ENCODE results near the gene DNAH14. TPM values are rescaled to one million over a fixed set of nuclear protein-coding genes. Genes with fewer than 3 reads are reported as not detected.

The DNAH14 gene
- total and polyA plus RNA-seq, 2 experiments from 2014 or later, result 55.3 to 80.2 TPM

GRCh38 chr1:225253784-225254183 is 324.3 kb downstream of the DNAH14 start:
- H3K4me2 ChIP-seq, result no peak overlapping the region
- H3K27ac ChIP-seq (ENCODE audit: low read depth), result no peak overlapping the region
- no peaks in the 10 kb centered on the region for H3K36me3 Mint-ChIP-seq (ENCODE audit: low read depth)
- no peak overlapping the region for H3K27ac Mint-ChIP-seq
- no peaks in the 10 kb centered on the region for H3K9me3 Mint-ChIP-seq
- no peaks in the 10 kb centered on the region for H3K4me1 Mint-ChIP-seq
- ATAC-seq (no peak), DNase-seq (ENCODE audit: low spot score) (no peak)
- H3K9me2 ChIP-seq (ENCODE audit: insufficient read depth), result 0 out of 2 replicates have a peak, but pooled peaks cover 3% of the 10 kb centered on the region
- no peak overlapping the region for H3K4me3 ChIP-seq
- no peak overlapping the region for H3K4me3 Mint-ChIP-seq
- no peaks in the 10 kb centered on the region for H3K79me2 ChIP-seq (replicated peaks; ENCODE audit: insufficient read depth)
- H4K20me1 ChIP-seq (replicated peaks; ENCODE audit: insufficient read depth), result no peaks in the 10 kb centered on the region
- no peaks in the 10 kb centered on the region for H3K27me3 ChIP-seq (ENCODE audit: insufficient read depth)
- H3K36me3 ChIP-seq (ENCODE audit: insufficient read depth), result no peaks in the 10 kb centered on the region
- no peak for TF ChIP-seq EZH2phosphoT487 (IDR thresholded peaks at IDR 0.05; ENCODE audit: unreplicated experiment)
- TF ChIP-seq ZNF114 (CRISPR knock-in tag; IDR thresholded peaks at IDR 0.05), result no peak
- TF ChIP-seq EZH2 (IDR thresholded peaks at IDR 0.05; ENCODE audit: low read depth, unreplicated experiment), result no peak
- TF ChIP-seq NANOG (IDR thresholded peaks at IDR 0.05; ENCODE audit: borderline replicate concordance), result no peak
- no peak for TF ChIP-seq ZNF331 (CRISPR knock-in tag; IDR thresholded peaks at IDR 0.05; ENCODE audit: low read depth)
- TF ChIP-seq JUNB (IDR thresholded peaks at IDR 0.05; ENCODE audit: unreplicated experiment), result no peak
- no peak for TF ChIP-seq CTCF (conservative IDR thresholded peaks at IDR 0.05; ENCODE audit: low read depth in 2 of 2)
- TF ChIP-seq POLR2AphosphoS5 (IDR thresholded peaks at IDR 0.05; ENCODE audit: low read depth), result no peak
- no peak for TF ChIP-seq ETS1 (IDR thresholded peaks at IDR 0.05)
- TF ChIP-seq STAT1 (IDR thresholded peaks at IDR 0.05; ENCODE audit: unreplicated experiment), result no peak
- no peak for TF ChIP-seq REST (IDR thresholded peaks at IDR 0.05; ENCODE audit: unreplicated experiment)
- no peak for TF ChIP-seq ZNF462 (CRISPR knock-in tag; IDR thresholded peaks at IDR 0.05)
- TF ChIP-seq CREB1 (CRISPR knock-in tag; IDR thresholded peaks at IDR 0.05; ENCODE audit: low read depth), result no peak
- H3K27me3 Mint-ChIP-seq (ENCODE audit: insufficient read depth, low read depth, poor library complexity), result no peaks in the 10 kb centered on the region
- H3K4me1 ChIP-seq (ENCODE audit: insufficient read depth), result no peaks in the 10 kb centered on the region
- H3F3A ChIP-seq (replicated peaks; ENCODE audit: low read depth), result no peaks in the 10 kb centered on the region
- no peak overlapping the region for H2AFZ ChIP-seq

Measured in GM23338 (cell line).